Activated CD8-positive, alpha-beta memory T cell treated with anti-CD3 and anti-CD28 coated beads, Interleukin-2, amount 10 ng/mL, durations not matched to agents 7 days and 5 days (primary cell): Measurements from ENCODE around the gene ZDHHC19. TPM values are rescaled to one million over a fixed set of nuclear protein-coding genes. Genes with fewer than 3 reads are reported as not detected.

Experiments
- ATAC-seq: fragments of 150-1000 bp; cut with Tn5 transposase; one replicate; pipeline ENCODE4 v1.10.0; 2021; ENCODE audit warnings: moderate library complexity
- CTCF ChIA-PET: fragments of 350-600 bp; sonication (Branson Sonifier 250); formaldehyde crosslinking; loops from one replicate; lab custom pipeline; 2021; ENCODE audit warnings: antibody characterized with exemption; lab: Charles Lee
- DNase-seq: peaks from one replicate; pipeline ENCODE4 v3.0.0-alpha.2; 2020
- H3K27ac Mint-ChIP-seq: one replicate; pipeline ENCODE4 v1.8.0; 2021; ENCODE audit warnings: mild to moderate bottlenecking, mixed read lengths
- H3K27me3 Mint-ChIP-seq: one replicate; pipeline ENCODE4 v1.8.0; 2021; ENCODE audit warnings: mixed read lengths
- H3K36me3 Mint-ChIP-seq: one replicate; pipeline ENCODE4 v1.8.0; 2021; ENCODE audit warnings: mild to moderate bottlenecking, mixed read lengths
- H3K4me1 Mint-ChIP-seq: one replicate; pipeline ENCODE4 v1.8.0; 2021; ENCODE audit warnings: mixed read lengths
- H3K4me3 Mint-ChIP-seq: one replicate; pipeline ENCODE4 v1.8.0; 2021; ENCODE audit warnings: mild to moderate bottlenecking, moderate library complexity, mixed read lengths
- H3K9me3 Mint-ChIP-seq: one replicate; pipeline ENCODE4 v1.8.0; 2022; ENCODE audit warnings: low read depth, mixed read lengths
- total RNA-seq, 2 experiments: library from RNA; stranded (reverse); gene quantifications; one replicate each; pipeline ENCODE4 v1.2.3, GENCODE V29; 2021

ZDHHC19 gene
- total RNA-seq, 2 experiments from 2014 or later, result not detected

GRCh38 chr3:196236223-196236622 lies 25.0 kb upstream of the ZDHHC19 start:
- H3K27ac Mint-ChIP-seq, result no peak overlapping the region
- H3K27me3 Mint-ChIP-seq, result no peaks in the 10 kb centered on the region
- no peak for DNase-seq
- H3K4me3 Mint-ChIP-seq, result no peak overlapping the region
- CTCF ChIA-PET, result interaction anchor here (1.3 kb wide), 1 partner anchor 15 kb away, joined by 4 read pairs; no protein-coding TSS in a partner anchor
- H3K9me3 Mint-ChIP-seq, result no peaks in the 10 kb centered on the region
- peaks cover 16% of the 10 kb centered on the region for H3K36me3 Mint-ChIP-seq
- ATAC-seq, result no peak
- peaks cover 23% of the 10 kb centered on the region for H3K4me1 Mint-ChIP-seq

GRCh38 chr3:196235452-196236122 lies 24.4 kb upstream of the ZDHHC19 start:
- no peak overlapping the region for H3K4me3 Mint-ChIP-seq
- no peak for ATAC-seq
- DNase-seq, result no peak

GRCh38 chr3:196232882-196233251 lies 21.7 kb upstream of the ZDHHC19 start:
- H3K9me3 Mint-ChIP-seq, result no peaks in the 10 kb centered on the region
- H3K4me3 Mint-ChIP-seq, result no peak overlapping the region
- H3K36me3 Mint-ChIP-seq, result peaks cover 8% of the 10 kb centered on the region
- H3K27me3 Mint-ChIP-seq, result no peaks in the 10 kb centered on the region
- peaks cover 23% of the 10 kb centered on the region for H3K4me1 Mint-ChIP-seq
- ATAC-seq, result no peak
- no peak for DNase-seq
- H3K27ac Mint-ChIP-seq, result no peak overlapping the region
- CTCF ChIA-PET, result no interaction called here

More at GRCh38 chr3:196235452-196236122, 24.4 kb upstream of the ZDHHC19 start:
- Mint-ChIP-seq H3K9me3 (no peaks in the 10 kb centered on the region), H3K27ac (no peak overlapping the region), H3K27me3 (no peaks in the 10 kb centered on the region), H3K4me1 (peaks cover 23% of the 10 kb centered on the region), H3K36me3 (peaks cover 13% of the 10 kb centered on the region)
- CTCF ChIA-PET, result interaction anchor here (1.2 kb wide), 1 partner anchor 23 kb away, joined by 3 read pairs; no protein-coding TSS in a partner anchor

- CTCF ChIA-PET, result no interaction called here
- no peak overlapping the region for H3K4me3 Mint-ChIP-seq
- DNase-seq, result no peak
- no peak overlapping the region for H3K27ac Mint-ChIP-seq
- H3K27me3 Mint-ChIP-seq, result no peaks in the 10 kb centered on the region
- no peak for ATAC-seq
- peaks cover 18% of the 10 kb centered on the region for H3K4me1 Mint-ChIP-seq
- H3K36me3 Mint-ChIP-seq, result peaks cover 6% of the 10 kb centered on the region
- H3K9me3 Mint-ChIP-seq, result no peaks in the 10 kb centered on the region
Measured at GRCh38 chr3:196232154-196232881, 21.1 kb upstream of the ZDHHC19 start.

GRCh38 chr3:196227629-196228493 lies 16.7 kb upstream of the ZDHHC19 start:
- CTCF ChIA-PET, result no interaction called here
- DNase-seq, result no peak
- H3K4me1 Mint-ChIP-seq, result peaks cover 2% of the 10 kb centered on the region

GRCh38 chr3:196227121-196227561 lies 15.9 kb upstream of the ZDHHC19 start:
- no peak overlapping the region for H3K4me3 Mint-ChIP-seq
- H3K4me1 Mint-ChIP-seq, result no peaks in the 10 kb centered on the region
- ATAC-seq (peak; percentile 20), DNase-seq (no peak)
- H3K9me3 Mint-ChIP-seq, result no peaks in the 10 kb centered on the region
- CTCF ChIA-PET, result no interaction called here
- no peaks in the 10 kb centered on the region for H3K36me3 Mint-ChIP-seq
- no peak overlapping the region for H3K27ac Mint-ChIP-seq
- H3K27me3 Mint-ChIP-seq, result peaks cover 5% of the 10 kb centered on the region

More at GRCh38 chr3:196227629-196228493, 16.7 kb upstream of the ZDHHC19 start:
- Mint-ChIP-seq H3K27ac (no peak overlapping the region), H3K4me3 (no peak overlapping the region), H3K9me3 (no peaks in the 10 kb centered on the region), H3K36me3 (no peaks in the 10 kb centered on the region), H3K27me3 (peaks cover 4% of the 10 kb centered on the region)
- no peak for ATAC-seq

GRCh38 chr3:196225763-196226364 lies 14.7 kb upstream of the ZDHHC19 start:
- no peak overlapping the region for H3K27ac Mint-ChIP-seq
- CTCF ChIA-PET, result interaction anchor here (1.0 kb wide), 1 partner anchor 303 kb away, joined by 3 read pairs; no protein-coding TSS in a partner anchor
- H3K36me3 Mint-ChIP-seq, result no peaks in the 10 kb centered on the region
- no peaks in the 10 kb centered on the region for H3K9me3 Mint-ChIP-seq
- no peak overlapping the region for H3K4me3 Mint-ChIP-seq
- ATAC-seq (no peak), DNase-seq (no peak)
- no peaks in the 10 kb centered on the region for H3K4me1 Mint-ChIP-seq
- H3K27me3 Mint-ChIP-seq, result peaks cover 5% of the 10 kb centered on the region

- CTCF ChIA-PET, result interaction anchor here (1.0 kb wide), 1 partner anchor 304 kb away, joined by 3 read pairs; no protein-coding TSS in a partner anchor
- peaks cover 1% of the 10 kb centered on the region for H3K4me1 Mint-ChIP-seq
- no peaks in the 10 kb centered on the region for H3K9me3 Mint-ChIP-seq
- H3K36me3 Mint-ChIP-seq, result no peaks in the 10 kb centered on the region
- H3K27me3 Mint-ChIP-seq, result peaks cover 5% of the 10 kb centered on the region
- DNase-seq (no peak), ATAC-seq (no peak)
- H3K27ac Mint-ChIP-seq, result no peak overlapping the region
- H3K4me3 Mint-ChIP-seq, result no peak overlapping the region
Measured at GRCh38 chr3:196225086-196225485, 13.9 kb upstream of the ZDHHC19 start.

GRCh38 chr3:196222876-196223595 lies 11.8 kb upstream of the ZDHHC19 start:
- Mint-ChIP-seq H3K9me3 (no peaks in the 10 kb centered on the region), H3K27me3 (peaks cover 5% of the 10 kb centered on the region), H3K27ac (no peak overlapping the region), H3K4me1 (peaks cover 18% of the 10 kb centered on the region), H3K4me3 (no peak overlapping the region), H3K36me3 (no peaks in the 10 kb centered on the region)
- CTCF ChIA-PET, result no interaction called here
- ATAC-seq, result no peak
- DNase-seq, result no peak

GRCh38 chr3:196220991-196221390 lies 9.8 kb upstream of the ZDHHC19 start:
- CTCF ChIA-PET, result interaction anchor here (1.0 kb wide), 1 partner anchor 16 kb away, joined by 4 read pairs; no protein-coding TSS in a partner anchor
- Mint-ChIP-seq H3K9me3 (no peaks in the 10 kb centered on the region), H3K36me3 (no peaks in the 10 kb centered on the region), H3K4me3 (no peak overlapping the region), H3K27me3 (peaks cover 5% of the 10 kb centered on the region), H3K27ac (no peak overlapping the region), H3K4me1 (peaks cover 21% of the 10 kb centered on the region)
- ATAC-seq, result no peak
- DNase-seq, result no peak

- H3K9me3 Mint-ChIP-seq, result no peaks in the 10 kb centered on the region
Measured at GRCh38 chr3:196220587-196220986, 9.4 kb upstream of the ZDHHC19 start.

GRCh38 chr3:196219970-196220311 lies 8.7 kb upstream of the ZDHHC19 start:
- no peak overlapping the region for H3K27ac Mint-ChIP-seq
- no peak for DNase-seq
- ATAC-seq, result no peak
- H3K4me3 Mint-ChIP-seq, result no peak overlapping the region
- peaks cover 5% of the 10 kb centered on the region for H3K27me3 Mint-ChIP-seq
- H3K36me3 Mint-ChIP-seq, result no peaks in the 10 kb centered on the region
- H3K4me1 Mint-ChIP-seq, result peaks cover 21% of the 10 kb centered on the region
- no peaks in the 10 kb centered on the region for H3K9me3 Mint-ChIP-seq
- CTCF ChIA-PET, result no interaction called here

More at GRCh38 chr3:196220587-196220986, 9.4 kb upstream of the ZDHHC19 start:
- CTCF ChIA-PET, result no interaction called here
- Mint-ChIP-seq H3K4me3 (no peak overlapping the region), H3K4me1 (peaks cover 21% of the 10 kb centered on the region), H3K36me3 (no peaks in the 10 kb centered on the region), H3K27me3 (peaks cover 5% of the 10 kb centered on the region), H3K27ac (no peak overlapping the region)
- no peak for DNase-seq
- no peak for ATAC-seq
